DOHH2 (cell line): ENCODE data around the gene USP12.

Experiments
- EZH2phosphoT487 ChIP-seq: fragments of 200-600 bp; sonication (generic); IDR thresholded peaks from 2 replicates; pipeline ENCODE4 v1.6.1; 2017; ENCODE audit warnings: borderline replicate concordance, mild to moderate bottlenecking, antibody characterized with exemption, low read length, moderate library complexity, mixed read lengths
- TF ChIP-seq, protein P1 (sequence below): fragments of 200-600 bp; sonication (generic); IDR thresholded peaks from one replicate; pipeline ENCODE4 v1.5.1; 2014; ENCODE audit warnings: antibody characterized with exemption, mild to moderate bottlenecking, low read depth, low read length; ENCODE audit not compliant: poor library complexity, severe bottlenecking

DNA sequence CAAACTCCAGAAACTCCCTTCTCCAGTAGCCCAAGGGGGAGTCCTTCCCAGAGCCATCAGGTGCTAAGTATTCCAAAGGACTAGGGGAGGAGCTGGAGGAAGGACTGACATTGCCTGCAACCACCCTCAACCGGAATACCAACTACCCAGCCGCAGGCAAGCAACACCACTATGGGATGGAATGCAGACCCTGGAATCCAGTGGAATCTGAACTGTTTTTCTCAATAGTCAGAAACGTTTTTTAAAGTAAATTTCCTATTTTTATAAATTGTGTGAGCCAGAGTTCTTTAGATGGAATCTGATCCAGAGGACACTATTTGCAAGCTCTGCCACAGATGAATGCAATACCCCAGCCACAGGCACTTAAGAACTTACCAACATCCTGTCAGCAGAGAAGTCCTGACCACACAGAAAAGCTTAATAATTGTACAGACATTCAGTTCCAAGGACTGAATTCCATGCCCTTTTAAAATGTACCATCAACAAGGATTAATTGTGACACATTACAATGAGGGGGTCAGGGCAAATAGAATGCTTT is 92.1 kb downstream of the USP12 start:
- TF ChIP-seq, protein P1, sequence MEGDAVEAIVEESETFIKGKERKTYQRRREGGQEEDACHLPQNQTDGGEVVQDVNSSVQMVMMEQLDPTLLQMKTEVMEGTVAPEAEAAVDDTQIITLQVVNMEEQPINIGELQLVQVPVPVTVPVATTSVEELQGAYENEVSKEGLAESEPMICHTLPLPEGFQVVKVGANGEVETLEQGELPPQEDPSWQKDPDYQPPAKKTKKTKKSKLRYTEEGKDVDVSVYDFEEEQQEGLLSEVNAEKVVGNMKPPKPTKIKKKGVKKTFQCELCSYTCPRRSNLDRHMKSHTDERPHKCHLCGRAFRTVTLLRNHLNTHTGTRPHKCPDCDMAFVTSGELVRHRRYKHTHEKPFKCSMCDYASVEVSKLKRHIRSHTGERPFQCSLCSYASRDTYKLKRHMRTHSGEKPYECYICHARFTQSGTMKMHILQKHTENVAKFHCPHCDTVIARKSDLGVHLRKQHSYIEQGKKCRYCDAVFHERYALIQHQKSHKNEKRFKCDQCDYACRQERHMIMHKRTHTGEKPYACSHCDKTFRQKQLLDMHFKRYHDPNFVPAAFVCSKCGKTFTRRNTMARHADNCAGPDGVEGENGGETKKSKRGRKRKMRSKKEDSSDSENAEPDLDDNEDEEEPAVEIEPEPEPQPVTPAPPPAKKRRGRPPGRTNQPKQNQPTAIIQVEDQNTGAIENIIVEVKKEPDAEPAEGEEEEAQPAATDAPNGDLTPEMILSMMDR, result no peak
- no peak for TF ChIP-seq EZH2phosphoT487
